GM18499 (cell line): ENCODE results near the gene PEAK1.
"Not testable (repeated sequence)": the region's sequence is repeated elsewhere in the genome, so short reads cannot be mapped to it uniquely, and the experiment has no call there.

ENCODE experiments used
- ATAC-seq: cut with Tn5 transposase; IDR thresholded peaks from one replicate; pipeline ENCODE4 v1.9.1; 2021; ENCODE audit warnings: moderate number of reproducible peaks; ENCODE audit not compliant: insufficient read depth, unreplicated experiment

PEAK1 gene

GRCh38 chr15:77187751-77188464 is 232.0 kb downstream of the PEAK1 start:
- ATAC-seq = no peak

- no peak for ATAC-seq
Observed at GRCh38 chr15:77186594-77187011, 233.3 kb downstream of the PEAK1 start.

- ATAC-seq = no peak
Observed at GRCh38 chr15:77185242-77185785, 234.6 kb downstream of the PEAK1 start.

GRCh38 chr15:77184352-77184751 is 235.6 kb downstream of the PEAK1 start:
- ATAC-seq = not testable (repeated sequence)

- no peak for ATAC-seq
Observed at GRCh38 chr15:77183066-77183465, 236.8 kb downstream of the PEAK1 start.

GRCh38 chr15:77181305-77182074 is 238.4 kb downstream of the PEAK1 start:
- ATAC-seq = no peak

GRCh38 chr15:77180757-77181156 is 239.1 kb downstream of the PEAK1 start:
- ATAC-seq = no peak

GRCh38 chr15:77180270-77180669 is 239.6 kb downstream of the PEAK1 start:
- no peak for ATAC-seq

GRCh38 chr15:77179541-77179998 is 240.3 kb downstream of the PEAK1 start:
- no peak for ATAC-seq

- ATAC-seq = no peak
Observed at GRCh38 chr15:77178411-77178810, 241.5 kb downstream of the PEAK1 start.

GRCh38 chr15:77176148-77176547 is 243.8 kb downstream of the PEAK1 start:
- not testable (repeated sequence) for ATAC-seq

GRCh38 chr15:77173487-77173886 is 246.4 kb downstream of the PEAK1 start:
- no peak for ATAC-seq

GRCh38 chr15:77171221-77171967 is 248.5 kb downstream of the PEAK1 start:
- no peak for ATAC-seq

GRCh38 chr15:77168616-77169015 is 251.3 kb downstream of the PEAK1 start:
- ATAC-seq = no peak

- ATAC-seq = no peak
Observed at GRCh38 chr15:77168141-77168540, 251.8 kb downstream of the PEAK1 start.

- no peak for ATAC-seq
Observed at GRCh38 chr15:77167406-77167805, 252.5 kb downstream of the PEAK1 start.

GRCh38 chr15:77163781-77164384 is 256.0 kb downstream of the PEAK1 start:
- ATAC-seq = no peak

- no peak for ATAC-seq
Observed at GRCh38 chr15:77162872-77163633, 256.9 kb downstream of the PEAK1 start.
